ACC112 (cell line): Measurements from ENCODE around the gene PDLIM7.
"Not testable (repeated sequence)": the region's sequence is repeated elsewhere in the genome, so short reads cannot be mapped to it uniquely, and the experiment has no call there.

Source experiments
- H2AFZ ChIP-seq: fragments of 200-600 bp; sonication (generic); one replicate; pipeline ENCODE4 v1.6.0; 2017; ENCODE audit warnings: antibody characterized with exemption, low read length; ENCODE audit not compliant: unreplicated experiment
- H3K27ac ChIP-seq: fragments of 200-600 bp; sonication (generic); 2 replicates; pipeline ENCODE4 v1.5.1; 2014; ENCODE audit warnings: low read depth, mild to moderate bottlenecking, antibody characterized with exemption, low read length, moderate library complexity
- H3K27me3 ChIP-seq: fragments of 200-600 bp; sonication (generic); 2 replicates; pipeline ENCODE4 v1.6.1; 2014; ENCODE audit warnings: mild to moderate bottlenecking, antibody characterized with exemption, low read length, moderate library complexity, mixed read lengths; ENCODE audit not compliant: insufficient read depth
- H3K36me3 ChIP-seq: fragments of 200-600 bp; sonication (generic); 2 replicates; pipeline ENCODE4 v1.6.1; 2016; ENCODE audit warnings: mild to moderate bottlenecking, antibody characterized with exemption, low read length, moderate library complexity, mixed read lengths; ENCODE audit not compliant: insufficient read depth
- H3K4me1 ChIP-seq: fragments of 200-600 bp; sonication (generic); one replicate; pipeline ENCODE4 v1.6.1; 2016; ENCODE audit warnings: low read length, mixed read lengths; ENCODE audit not compliant: insufficient read depth, unreplicated experiment, control insufficient read depth
- H3K4me3 ChIP-seq: fragments of 200-600 bp; sonication (generic); 2 replicates; pipeline ENCODE4 v1.5.1; 2014; ENCODE audit warnings: mild to moderate bottlenecking, low read depth, low read length
- H3K79me2 ChIP-seq: fragments of 200-600 bp; sonication (generic); one replicate; pipeline ENCODE4 v1.6.0; 2016; ENCODE audit warnings: low read length; ENCODE audit not compliant: control insufficient read depth, unreplicated experiment, insufficient read depth

PDLIM7 gene

GRCh38 chr5:177489119-177489716, 8.2 kb downstream of the PDLIM7 start:
- H3K79me2 ChIP-seq = peaks cover 33% of the 10 kb centered on the region
- H3K4me3 ChIP-seq = no peak overlapping the region
- peaks cover 32% of the 10 kb centered on the region for H3K36me3 ChIP-seq
- no peaks in the 10 kb centered on the region for H3K27me3 ChIP-seq
- H3K27ac ChIP-seq = no peak overlapping the region
- no peak overlapping the region for H2AFZ ChIP-seq
- H3K4me1 ChIP-seq = peaks cover 19% of the 10 kb centered on the region

DNA sequence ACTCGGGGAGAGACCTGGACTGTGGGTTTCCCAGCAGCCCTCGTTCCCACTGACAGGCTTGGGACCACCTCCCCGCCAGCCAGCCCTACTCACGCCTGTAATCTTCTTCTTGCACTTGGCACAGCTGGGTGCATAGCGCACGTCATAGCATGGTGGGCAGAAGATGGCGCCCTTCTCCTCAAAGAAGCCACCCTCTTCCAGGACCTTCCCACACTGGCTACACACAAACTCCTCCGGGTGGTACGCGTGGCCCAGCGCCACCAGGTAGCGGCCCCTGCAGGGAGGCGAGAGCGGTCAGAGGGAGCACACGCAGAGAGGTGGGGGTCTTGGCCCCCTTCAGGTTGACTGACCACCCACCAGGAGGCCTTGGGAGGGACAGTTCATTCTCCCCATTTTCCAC, 9.4 kb downstream of the PDLIM7 start:
- Histone ChIP-seq H3K4me3 (no peak overlapping the region), H2AFZ (no peak overlapping the region), H3K36me3 (peaks cover 32% of the 10 kb centered on the region), H3K27ac (no peak overlapping the region), H3K4me1 (peaks cover 7% of the 10 kb centered on the region), H3K79me2 (peaks cover 21% of the 10 kb centered on the region), H3K27me3 (no peaks in the 10 kb centered on the region)

DNA sequence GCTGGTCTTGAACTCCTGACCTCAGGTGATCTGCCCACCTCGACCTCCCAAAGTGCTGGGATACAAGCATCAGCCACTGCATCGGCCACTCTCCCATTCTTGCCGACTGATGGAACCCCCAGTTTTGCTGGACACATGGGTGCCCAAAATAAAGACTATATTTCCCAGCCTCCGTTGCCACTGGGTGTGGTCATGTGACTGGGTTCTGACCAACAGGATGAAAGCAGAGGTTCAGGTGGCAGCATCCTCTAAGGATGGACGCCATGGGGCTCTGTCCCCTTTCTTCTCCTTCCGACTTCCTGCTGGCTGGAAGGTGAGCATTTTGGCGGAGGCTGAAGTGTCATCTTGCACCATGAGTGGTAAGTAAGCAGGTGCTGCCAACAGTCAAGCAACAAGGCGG, 10.3 kb downstream of the PDLIM7 start:
- H3K36me3 ChIP-seq = peaks cover 29% of the 10 kb centered on the region
- H3K4me3 ChIP-seq = no peak overlapping the region
- H3K79me2 ChIP-seq = peaks cover 12% of the 10 kb centered on the region
- H2AFZ ChIP-seq = no peak overlapping the region
- peaks cover 4% of the 10 kb centered on the region for H3K4me1 ChIP-seq
- no peaks in the 10 kb centered on the region for H3K27me3 ChIP-seq
- no peak overlapping the region for H3K27ac ChIP-seq

- peaks cover 11% of the 10 kb centered on the region for H3K79me2 ChIP-seq
- no peak overlapping the region for H2AFZ ChIP-seq
- no peak overlapping the region for H3K4me3 ChIP-seq
- H3K27ac ChIP-seq = no peak overlapping the region
- peaks cover 27% of the 10 kb centered on the region for H3K36me3 ChIP-seq
- H3K27me3 ChIP-seq = no peaks in the 10 kb centered on the region
- H3K4me1 ChIP-seq = peaks cover 12% of the 10 kb centered on the region
These were observed 11.1 kb downstream of the PDLIM7 start for GRCh38 chr5:177486256-177486655.

DNA sequence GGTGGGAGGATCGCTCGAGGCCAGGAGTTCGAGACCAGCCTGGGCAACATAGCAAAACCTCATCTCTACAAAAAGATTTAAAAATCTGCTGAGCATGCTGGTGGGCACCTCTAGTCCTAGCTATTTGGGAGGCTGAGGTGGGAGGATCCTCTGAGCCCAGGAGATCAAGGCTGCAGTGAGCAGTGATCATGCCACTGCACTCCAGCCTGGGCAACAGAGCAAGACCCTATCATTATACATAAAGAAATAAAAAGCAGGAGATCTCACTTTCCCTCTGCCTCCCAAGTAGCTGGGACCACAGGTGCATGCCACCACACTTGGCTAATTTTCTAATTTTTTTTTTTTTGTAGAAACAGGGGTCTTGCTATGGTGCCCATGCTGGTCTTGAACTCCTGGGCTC, 11.7 kb downstream of the PDLIM7 start:
- not testable (repeated sequence) for H3K79me2 ChIP-seq, H3K4me3 ChIP-seq, H3K27me3 ChIP-seq, H2AFZ ChIP-seq, H3K27ac ChIP-seq
- peaks cover 12% of the 10 kb centered on the region for H3K4me1 ChIP-seq
- H3K36me3 ChIP-seq = peaks cover 22% of the 10 kb centered on the region

- H3K4me1 ChIP-seq = peaks cover 11% of the 10 kb centered on the region
- H3K27ac ChIP-seq = no peak overlapping the region
- peaks cover 19% of the 10 kb centered on the region for H3K36me3 ChIP-seq
- H3K27me3 ChIP-seq = no peaks in the 10 kb centered on the region
- peaks cover 4% of the 10 kb centered on the region for H3K79me2 ChIP-seq
- H3K4me3 ChIP-seq = no peak overlapping the region
- no peak overlapping the region for H2AFZ ChIP-seq
These were observed 12.4 kb downstream of the PDLIM7 start for GRCh38 chr5:177484902-177485549.

GRCh38 chr5:177483994-177484901, 13.2 kb downstream of the PDLIM7 start:
- no peak overlapping the region for H3K4me3 ChIP-seq
- H3K79me2 ChIP-seq = peaks cover 4% of the 10 kb centered on the region
- no peak overlapping the region for H2AFZ ChIP-seq
- H3K27me3 ChIP-seq = no peaks in the 10 kb centered on the region
- peaks cover 17% of the 10 kb centered on the region for H3K4me1 ChIP-seq
- H3K36me3 ChIP-seq = peaks cover 17% of the 10 kb centered on the region
- no peak overlapping the region for H3K27ac ChIP-seq

DNA sequence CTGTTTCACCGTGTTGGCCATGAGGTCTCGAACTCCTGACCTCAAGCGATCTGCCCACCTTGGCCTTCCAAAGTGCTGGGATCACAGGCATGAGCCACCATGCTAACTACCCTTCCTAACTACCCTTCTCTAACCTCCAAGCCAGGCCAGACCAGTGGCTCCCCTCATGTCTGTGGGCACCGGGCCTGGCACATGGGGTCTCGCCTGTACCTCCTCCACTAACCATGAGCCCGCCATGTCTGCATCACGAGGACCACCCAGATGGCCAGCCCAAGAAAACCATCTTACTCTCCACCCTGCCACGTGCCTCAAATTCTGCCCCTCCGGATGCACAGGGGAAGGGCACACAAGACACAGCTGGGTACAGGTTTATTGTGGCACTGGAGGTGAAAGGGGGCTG, 14.4 kb downstream of the PDLIM7 start:
- Histone ChIP-seq H3K4me1 (peaks cover 20% of the 10 kb centered on the region), H3K27me3 (no peaks in the 10 kb centered on the region), H3K79me2 (no peaks in the 10 kb centered on the region), H3K27ac (no peak overlapping the region), H3K36me3 (peaks cover 16% of the 10 kb centered on the region), H3K4me3 (no peak overlapping the region), H2AFZ (no peak overlapping the region)

GRCh38 chr5:177482359-177482795, 15.0 kb downstream of the PDLIM7 start:
- Histone ChIP-seq H3K79me2 (no peaks in the 10 kb centered on the region), H3K4me1 (peaks cover 20% of the 10 kb centered on the region), H3K27me3 (no peaks in the 10 kb centered on the region), H3K27ac (no peak overlapping the region), H3K4me3 (no peak overlapping the region), H3K36me3 (peaks cover 10% of the 10 kb centered on the region), H2AFZ (no peak overlapping the region)

GRCh38 chr5:177479774-177480173, 17.6 kb downstream of the PDLIM7 start:
- no peak overlapping the region for H2AFZ ChIP-seq
- 0 out of 2 replicates have a peak overlapping the region, but pooled peaks have one; percentile 12 for H3K27ac ChIP-seq
- H3K36me3 ChIP-seq = peaks cover 3% of the 10 kb centered on the region; the same call in 1 of the 2 replicates
- H3K4me1 ChIP-seq = peaks cover 30% of the 10 kb centered on the region
- no peaks in the 10 kb centered on the region for H3K27me3 ChIP-seq
- H3K79me2 ChIP-seq = no peaks in the 10 kb centered on the region
- H3K4me3 ChIP-seq = no peak overlapping the region
